Measurements from ENCODE around the gene EPHB6. TPM values are rescaled to one million over a fixed set of nuclear protein-coding genes. Genes with fewer than 3 reads are reported as not detected.

Gene EPHB6
- polyA plus RNA-seq, 1 donor from 2014 or later = 25.3 TPM

DNA sequence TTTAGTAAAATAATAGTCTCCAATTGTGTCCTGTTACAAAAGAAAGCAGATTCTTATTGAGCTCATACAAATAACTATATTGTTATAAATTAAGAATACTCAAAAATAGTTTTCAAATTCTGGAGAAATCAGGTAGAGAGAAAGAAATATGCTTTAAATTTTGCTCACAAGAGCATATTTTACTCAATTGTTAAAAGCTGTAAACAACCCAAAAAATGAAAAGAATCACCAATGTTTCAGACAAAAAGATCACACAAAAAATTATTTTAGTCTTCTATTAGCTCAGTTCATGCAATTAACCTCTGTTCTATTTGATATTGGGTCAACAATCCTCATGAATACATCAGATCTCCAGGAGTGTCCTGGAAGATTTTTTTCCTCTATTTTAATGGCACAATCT lies 49.3 kb downstream of the EPHB6 start:
- H3K9me2 ChIP-seq (ENCODE audit: insufficient read depth, low read length) = no peaks in the 10 kb centered on the region
- H2AFZ ChIP-seq (ENCODE audit: low read depth, low read length) = no peak overlapping the region
- no peaks in the 10 kb centered on the region for H3F3A ChIP-seq (ENCODE audit: insufficient read depth, low read length, poor library complexity, severe bottlenecking)
- no peaks in the 10 kb centered on the region for H3K36me3 ChIP-seq (ENCODE audit: insufficient read depth, low read length)
- TF ChIP-seq SMC3 (conservative IDR thresholded peaks at IDR 0.05; ENCODE audit: poor library complexity) = no peak
- TF ChIP-seq REST (IDR thresholded peaks at IDR 0.05; ENCODE audit: borderline replicate concordance) = no peak
- no peak for TF ChIP-seq EP300 (conservative IDR thresholded peaks at IDR 0.05; ENCODE audit: poor library complexity, severe bottlenecking)
- no peak for TF ChIP-seq CTCF (IDR thresholded peaks at IDR 0.05; ENCODE audit: poor library complexity, severe bottlenecking)
- no peak for TF ChIP-seq TAF1 (IDR thresholded peaks at IDR 0.05; ENCODE audit: low read depth)
- TF ChIP-seq MXI1 (conservative IDR thresholded peaks at IDR 0.05; ENCODE audit: poor library complexity, severe bottlenecking) = no peak
- TF ChIP-seq RAD21 (conservative IDR thresholded peaks at IDR 0.05) = no peak
- no peak overlapping the region for H3K27ac ChIP-seq (ENCODE audit: low read length)
- H3K4me3 ChIP-seq (ENCODE audit: low read length) = no peak overlapping the region
- H3K27me3 ChIP-seq (ENCODE audit: insufficient read depth, low read depth, low read length) = no peaks in the 10 kb centered on the region
- no peak overlapping the region for H3K9ac ChIP-seq (ENCODE audit: low read length)
- H3K79me2 ChIP-seq (replicated peaks; ENCODE audit: insufficient read depth, low read length) = no peaks in the 10 kb centered on the region
- H3K9me3 ChIP-seq (ENCODE audit: low read length) = peaks cover 6% of the 10 kb centered on the region
- H4K20me1 ChIP-seq (ENCODE audit: insufficient read depth) = no peaks in the 10 kb centered on the region
- H3K4me2 ChIP-seq (ENCODE audit: low read length) = no peak overlapping the region

DNA sequence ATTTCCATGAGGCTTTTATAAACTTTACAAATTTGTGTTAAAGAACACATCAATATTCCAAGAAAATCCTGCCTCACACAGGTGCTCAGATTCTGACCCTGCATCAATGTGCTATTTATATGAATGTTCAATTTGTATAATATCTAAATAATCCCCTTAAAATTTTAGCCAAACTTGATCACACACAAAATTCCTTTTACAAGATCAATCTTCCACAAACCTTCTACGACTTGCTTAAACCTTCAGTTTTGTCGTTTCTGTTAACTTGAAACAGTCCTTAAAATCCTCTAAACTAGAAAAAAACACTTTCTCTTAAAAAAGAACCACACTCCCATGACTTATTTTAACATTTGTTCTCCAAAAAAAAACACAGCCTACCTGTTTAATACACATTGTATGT lies 50.9 kb downstream of the EPHB6 start:
- H2AFZ ChIP-seq (ENCODE audit: low read depth, low read length) = no peak overlapping the region
- no peaks in the 10 kb centered on the region for H3F3A ChIP-seq (ENCODE audit: insufficient read depth, low read length, poor library complexity, severe bottlenecking)
- no peaks in the 10 kb centered on the region for H4K20me1 ChIP-seq (ENCODE audit: insufficient read depth)
- H3K9me3 ChIP-seq (ENCODE audit: low read length) = peaks cover 6% of the 10 kb centered on the region
- no peak overlapping the region for H3K27ac ChIP-seq (ENCODE audit: low read length)
- no peaks in the 10 kb centered on the region for H3K9me2 ChIP-seq (ENCODE audit: insufficient read depth, low read length)
- H3K79me2 ChIP-seq (replicated peaks; ENCODE audit: insufficient read depth, low read length) = no peaks in the 10 kb centered on the region
- no peaks in the 10 kb centered on the region for H3K27me3 ChIP-seq (ENCODE audit: insufficient read depth, low read depth, low read length)
- no peak overlapping the region for H3K9ac ChIP-seq (ENCODE audit: low read length)
- no peak for TF ChIP-seq EZH2 (IDR thresholded peaks at IDR 0.05; ENCODE audit: borderline replicate concordance, insufficient read depth, low read length, poor library complexity, severe bottlenecking)
- no peak for TF ChIP-seq EP300 (conservative IDR thresholded peaks at IDR 0.05; ENCODE audit: poor library complexity, severe bottlenecking)
- no peak for TF ChIP-seq TAF1 (IDR thresholded peaks at IDR 0.05; ENCODE audit: low read depth)
- no peak for TF ChIP-seq MXI1 (conservative IDR thresholded peaks at IDR 0.05; ENCODE audit: poor library complexity, severe bottlenecking)
- no peak for TF ChIP-seq RAD21 (conservative IDR thresholded peaks at IDR 0.05)
- no peak for TF ChIP-seq CTCF (IDR thresholded peaks at IDR 0.05; ENCODE audit: poor library complexity, severe bottlenecking)
- TF ChIP-seq POLR2AphosphoS5 (IDR thresholded peaks at IDR 0.05) = no peak
- no peak for TF ChIP-seq REST (IDR thresholded peaks at IDR 0.05; ENCODE audit: borderline replicate concordance)
- no peak for TF ChIP-seq SMC3 (conservative IDR thresholded peaks at IDR 0.05; ENCODE audit: poor library complexity)
- no peak overlapping the region for H3K4me3 ChIP-seq (ENCODE audit: low read length)
- H3K4me2 ChIP-seq (ENCODE audit: low read length) = no peak overlapping the region
- no peaks in the 10 kb centered on the region for H3K36me3 ChIP-seq (ENCODE audit: insufficient read depth, low read length)

All from neural cell (in vitro differentiated cells).